Ovary (tissue), 9 donors: Measurements from ENCODE around the gene GART. TPM values are rescaled to one million over a fixed set of nuclear protein-coding genes. Genes with fewer than 3 reads are reported as not detected.

ENCODE experiments used
- DNase-seq, 5 donors: peaks; one replicate each; pipeline ENCODE4 v3.0.0-alpha.2; 2019 to 2020
- H3K27ac ChIP-seq, 2 donors: fragments of 200-600 bp; one replicate each; pipeline versions ENCODE4 v1.5.1 to v1.8.0; 2019 to 2022
- H3K27me3 ChIP-seq: fragments of 200-600 bp; one replicate; pipeline ENCODE4 v1.8.0; 2022
- H3K36me3 ChIP-seq: fragments of 200-600 bp; sonication (generic); one replicate; pipeline ENCODE4 v1.5.1; 2019
- H3K4me1 ChIP-seq: one replicate; pipeline ENCODE4 v1.8.1; 2013; ENCODE audit warnings: mild to moderate bottlenecking, moderate library complexity; ENCODE audit not compliant: insufficient read depth
- H3K4me3 ChIP-seq: fragments of 200-600 bp; sonication (generic); one replicate; pipeline ENCODE4 v1.5.1; 2017
- H3K9me3 ChIP-seq, 2 donors: fragments of 200-600 bp in 1 of 2; sonication (generic) in 1 of 2; one replicate each; pipeline versions ENCODE4 v1.5.1 to v1.8.1; 2013 to 2019; ENCODE audit warnings: mild to moderate bottlenecking in 1 of 2, moderate library complexity in 1 of 2
- CTCF ChIP-seq, 3 donors: fragments of 450-650 bp in 2 of 3; fragments of 200-600 bp in 1 of 3; IDR thresholded peaks; one replicate each; pipeline versions ENCODE4 v1.5.1 to v1.8.0; 2016 to 2022; ENCODE audit warnings: antibody characterized with exemption in 3 of 3, mild to moderate bottlenecking in 1 of 3
- EP300 ChIP-seq: sonication (generic); formaldehyde crosslinking; IDR thresholded peaks from one replicate; pipeline ENCODE4 v1.6.1; 2017; ENCODE audit warnings: antibody characterized with exemption
- POLR2A ChIP-seq: fragments of 450-650 bp; IDR thresholded peaks from one replicate; pipeline ENCODE4 v1.6.1; 2017; ENCODE audit warnings: antibody characterized with exemption, mild to moderate bottlenecking, moderate library complexity
- WGBS, 3 donors: extraction: QIAGEN DNeasy Blood & Tissue Kit in 1 of 3; methylation state at CpG; one replicate each; pipeline versions ENCODE4 v1.1.5 to v1.1.7; 2013 to 2017; 5-methylcytosine and 5-hydroxymethylcytosine counted together
- intact Hi-C, 4 donors: fragments of 100-400 bp; cut with DNase I; formaldehyde crosslinking; loops; one replicate each; pipeline versions ENCODE4 v1.11.0 to v1.15.1; 2022 to 2023
- polyA plus RNA-seq, 2 donors: library from polyadenylated mRNA; stranded (reverse); fragments of 200-250 nt in 1 of 2; fragments of 350-450 nt in 1 of 2; fragmentation: Illumina TruSeq in 1 of 2; extraction: RNeasy Lipid Tissue Mini Kit (QIAGEN cat#74804) in 1 of 2; gene quantifications; one replicate each; pipeline ENCODE4 v1.2.3, GENCODE V29; 2013 to 2014
- total RNA-seq, 7 donors: library from RNA; depleted of rRNA in 2 of 7; stranded (reverse); fragments of >200 nt in 2 of 7; fragmentation: NEBNext Ultra II Directional in 3 of 7; extraction: Animal tissue kit (Norgen Biotek cat#: 25700) in 3 of 7; gene quantifications; one replicate each; pipeline versions ENCODE4 v1.1.0 to v1.2.4, GENCODE V29; 2016 to 2023
- donor health status: DM: no; HTN: no; CAD: no; lungs with moderate emphysema.
- donor health status: DM: no; HTN: no; CAD: no.
- donor health status: Bipolar disorder and iron deficiency.
- donor health status: DM: yes; HTN: yes; CAD: no.
- donor health status: DM: no; HTN: no; CAD: no.
- donor health status: DM: yes; HTN: yes; CAD: no.

The GART gene
- total and polyA plus RNA-seq, 9 donors: 17.5 to 84.4 (median 51.9) TPM

DNA sequence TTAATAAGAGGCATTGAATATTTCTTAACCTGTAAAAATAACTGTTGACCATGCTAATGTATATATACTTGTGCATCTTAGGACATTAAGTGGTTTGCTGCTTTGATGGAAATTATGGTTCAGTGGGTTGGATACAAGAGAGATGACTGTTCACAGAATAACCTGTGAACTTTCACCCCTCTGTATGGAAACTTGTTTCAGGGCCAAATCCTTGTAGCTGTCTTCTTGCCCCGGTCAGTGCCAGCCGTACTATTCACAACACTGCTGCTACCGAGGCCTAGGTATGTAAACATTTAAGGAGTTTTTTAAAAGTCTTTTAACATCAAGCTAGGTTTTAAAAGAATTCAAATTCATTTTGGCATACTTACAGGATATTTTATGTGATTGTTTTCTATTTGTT, 30.4 kb upstream of the GART start:
- H3K9me3 ChIP-seq: no peaks in the 10 kb centered on the region

DNA sequence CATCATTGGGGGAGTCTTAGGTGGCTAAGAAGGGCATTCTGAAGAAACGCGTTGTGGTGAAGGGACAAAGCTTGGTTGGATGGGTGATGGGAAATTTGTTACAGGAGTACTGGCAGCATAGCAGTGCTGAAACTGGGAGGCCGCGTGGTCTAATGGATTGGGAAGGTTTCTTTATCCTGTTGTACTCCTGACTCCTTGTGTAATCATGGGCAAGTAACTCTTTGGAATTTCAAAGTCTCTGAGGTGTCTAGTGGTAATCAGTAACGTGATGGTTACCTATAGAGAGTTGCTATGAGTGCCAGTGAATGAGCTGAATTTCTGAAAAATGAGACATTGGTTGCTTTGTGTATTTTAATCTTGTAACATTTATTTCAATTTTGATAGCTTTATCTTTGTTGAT, 28.1 kb upstream of the GART start:
- intact Hi-C loops: no loop called here
- no peak overlapping the region for H3K4me3 ChIP-seq
- TF ChIP-seq POLR2A: no peak
- no peak for TF ChIP-seq CTCF (IDR thresholded peaks at IDR 0.05)
- no peak for TF ChIP-seq EP300
- WGBS, 3 donors: 86 to 90% (median 89%) methylated on average over 5 of the region's 5 CpGs
- no peaks in the 10 kb centered on the region for H3K9me3 ChIP-seq
- H3K27me3 ChIP-seq: no peaks in the 10 kb centered on the region
- no peak overlapping the region for H3K27ac ChIP-seq
- H3K4me1 ChIP-seq: peaks cover 1% of the 10 kb centered on the region
- no peaks in the 10 kb centered on the region for H3K36me3 ChIP-seq
- no peak for DNase-seq

More for the DNA sequence above, 30.4 kb upstream of the GART start:
- TF ChIP-seq EP300: no peak
- TF ChIP-seq CTCF (IDR thresholded peaks at IDR 0.05): no peak
- no peak for TF ChIP-seq POLR2A
- H3K4me1 ChIP-seq: peaks cover 1% of the 10 kb centered on the region
- DNase-seq: no peak
- H3K4me3 ChIP-seq: no peak overlapping the region
- intact Hi-C loops: no loop called here
- H3K36me3 ChIP-seq: no peaks in the 10 kb centered on the region
- no peak overlapping the region for H3K27ac ChIP-seq
- no peaks in the 10 kb centered on the region for H3K27me3 ChIP-seq
- WGBS, 3 donors: 8 to 17% (median 11%) methylated on average over 3 of the region's 3 CpGs

DNA sequence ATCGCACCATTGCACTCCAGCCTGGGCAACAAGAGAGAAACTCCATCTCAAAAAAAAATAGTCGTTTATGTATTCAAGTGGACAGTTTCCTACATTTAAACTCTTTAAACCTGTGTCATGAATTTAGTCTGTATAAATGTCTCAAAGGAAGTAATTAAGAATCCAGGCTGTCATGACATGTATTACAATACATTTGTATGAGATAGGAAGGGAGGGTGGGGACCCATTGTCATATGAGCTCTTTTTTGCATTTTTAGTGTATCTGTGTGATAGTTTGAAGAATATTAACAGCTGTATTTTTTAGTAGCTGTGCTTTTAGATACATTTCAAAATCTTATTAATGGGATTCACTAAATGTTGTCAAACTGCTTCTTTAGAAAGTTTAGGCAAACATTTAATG, 26.5 kb upstream of the GART start:
- TF ChIP-seq EP300 (no peak), CTCF (IDR thresholded peaks at IDR 0.05) (no peak), POLR2A (no peak)
- no peaks in the 10 kb centered on the region for H3K36me3 ChIP-seq
- 79 to 85% (median 79%) methylated on average over 2 of the region's 2 CpGs for WGBS, 3 donors
- no peaks in the 10 kb centered on the region for H3K9me3 ChIP-seq
- DNase-seq: no peak
- no peak overlapping the region for H3K27ac ChIP-seq
- intact Hi-C loops: no loop called here
- no peaks in the 10 kb centered on the region for H3K27me3 ChIP-seq
- peaks cover 1% of the 10 kb centered on the region for H3K4me1 ChIP-seq
- no peak overlapping the region for H3K4me3 ChIP-seq

DNA sequence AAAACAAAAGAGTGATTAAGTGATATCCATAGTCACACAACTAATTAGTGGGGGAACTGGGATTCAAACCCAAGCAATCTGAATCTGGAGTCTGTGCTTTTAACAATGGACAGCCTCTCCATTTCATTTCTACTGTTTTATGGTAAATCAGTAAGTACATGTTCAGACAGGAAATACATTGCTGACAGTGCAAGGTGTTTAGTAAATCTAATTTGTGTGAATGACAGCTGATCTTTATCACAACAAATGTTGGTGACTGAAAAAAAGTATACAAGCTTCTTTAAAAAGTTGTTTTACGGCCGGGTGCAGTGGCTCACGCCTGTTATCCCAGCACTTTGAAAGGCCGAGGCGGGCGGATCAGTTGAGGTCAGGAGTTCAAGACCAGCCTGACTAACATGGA, 26.0 kb upstream of the GART start:
- Histone ChIP-seq H3K27ac (no peak overlapping the region), H3K9me3 (no peaks in the 10 kb centered on the region), H3K4me3 (no peak overlapping the region), H3K27me3 (no peaks in the 10 kb centered on the region), H3K36me3 (no peaks in the 10 kb centered on the region), H3K4me1 (peaks cover 1% of the 10 kb centered on the region)
- 61 to 76% (median 68%) methylated on average over 6 of the region's 6 CpGs for WGBS, 3 donors
- TF ChIP-seq EP300: no peak
- TF ChIP-seq POLR2A: no peak
- TF ChIP-seq CTCF (IDR thresholded peaks at IDR 0.05): no peak
- intact Hi-C loops: no loop called here
- no peak for DNase-seq

- H3K27me3 ChIP-seq: no peaks in the 10 kb centered on the region
- no peak for TF ChIP-seq POLR2A
- no peaks in the 10 kb centered on the region for H3K4me1 ChIP-seq
- H3K36me3 ChIP-seq: no peaks in the 10 kb centered on the region
- H3K4me3 ChIP-seq: no peak overlapping the region
- 96 to 100% (median 98%) methylated on average over 2 of the region's 2 CpGs for WGBS, 3 donors
- H3K9me3 ChIP-seq: no peaks in the 10 kb centered on the region
- intact Hi-C loops: no loop called here
- DNase-seq: no peak
- no peak overlapping the region for H3K27ac ChIP-seq
Measured at GRCh38 chr21:33566514-33566913, 24.6 kb upstream of the GART start.
